Liver (tissue), 9 donors: ENCODE results near the gene CEACAM7. TPM values are rescaled to one million over a fixed set of nuclear protein-coding genes. Genes with fewer than 3 reads are reported as not detected.

ENCODE experiments used
- DNase-seq: peaks from one replicate; pipeline ENCODE4 v3.0.0-alpha.2; 2017; ENCODE audit warnings: low spot score
- H3K27ac ChIP-seq, 2 donors: one replicate each; pipeline ENCODE4 v1.7.0; 2013; ENCODE audit warnings: inconsistent platforms in 2 of 2, low read length in 2 of 2, control low read depth in 1 of 2, low read depth in 1 of 2, mild to moderate bottlenecking in 1 of 2
- H3K27me3 ChIP-seq, 4 donors: one replicate each; pipeline versions ENCODE4 v1.6.1 to v1.7.0; 2013; ENCODE audit warnings: low read length in 3 of 4, inconsistent platforms in 1 of 4, mild to moderate bottlenecking in 1 of 4, moderate library complexity in 1 of 4; ENCODE audit not compliant: control insufficient read depth in 4 of 4, insufficient read depth in 4 of 4
- H3K36me3 ChIP-seq, 4 donors: one replicate each; pipeline versions ENCODE4 v1.6.1 to v1.7.0; 2013; ENCODE audit warnings: low read length in 3 of 4, mild to moderate bottlenecking in 3 of 4, low read depth in 1 of 4, moderate library complexity in 1 of 4; ENCODE audit not compliant: control insufficient read depth in 4 of 4, insufficient read depth in 3 of 4
- H3K4me1 ChIP-seq, 4 donors: one replicate each; pipeline versions ENCODE4 v1.6.1 to v1.7.0; 2013; ENCODE audit warnings: low read length in 3 of 4, mild to moderate bottlenecking in 3 of 4, moderate library complexity in 1 of 4; ENCODE audit not compliant: control insufficient read depth in 4 of 4, insufficient read depth in 4 of 4
- H3K4me3 ChIP-seq, 3 donors: one replicate each; pipeline versions ENCODE4 v1.6.1 to v1.7.0; 2013; ENCODE audit warnings: low read length in 3 of 3, control low read depth in 1 of 3, low read depth in 1 of 3, mild to moderate bottlenecking in 1 of 3
- H3K9ac ChIP-seq, 2 donors: one replicate each; pipeline ENCODE4 v1.7.0; 2013; ENCODE audit warnings: low read length in 2 of 2, mild to moderate bottlenecking in 2 of 2, moderate library complexity in 2 of 2, control low read depth in 1 of 2, low read depth in 1 of 2
- H3K9me3 ChIP-seq, 4 donors: one replicate each; pipeline versions ENCODE4 v1.6.1 to v1.7.0; 2013; ENCODE audit warnings: low read length in 3 of 4; ENCODE audit not compliant: control insufficient read depth in 4 of 4
- ATF3 ChIP-seq: IDR thresholded peaks from 2 replicates; pipeline ENCODE4 v1.6.1; 2016; ENCODE audit warnings: antibody characterized with exemption
- CTCF ChIP-seq: fragments of 150-350 bp; IDR thresholded peaks from 2 replicates; pipeline ENCODE4 v1.5.1; 2017; ENCODE audit warnings: improper control_type of control experiment, low read depth, low read length; ENCODE audit not compliant: missing input control
- EGR1 ChIP-seq, 2 donors: IDR thresholded peaks; 2 replicates each; pipeline ENCODE4 v1.6.1; 2016 to 2018; ENCODE audit warnings: antibody characterized with exemption in 2 of 2, low read depth in 2 of 2
- FOXA1 ChIP-seq: IDR thresholded peaks from 2 replicates; pipeline ENCODE4 v1.6.1; 2016; ENCODE audit warnings: antibody characterized with exemption
- FOXA2 ChIP-seq: IDR thresholded peaks from 2 replicates; pipeline ENCODE4 v1.6.1; 2016; ENCODE audit warnings: antibody characterized with exemption
- GABPA ChIP-seq, 2 donors: IDR thresholded peaks in 1 of 2; conservative IDR thresholded peaks in 1 of 2; 2 replicates each; pipeline ENCODE4 v1.6.1; 2016; ENCODE audit warnings: antibody characterized with exemption in 2 of 2, mild to moderate bottlenecking in 1 of 2, moderate library complexity in 1 of 2
- HNF4A ChIP-seq, 2 donors: conservative IDR thresholded peaks; 2 replicates each; pipeline ENCODE4 v1.6.1; 2016; ENCODE audit warnings: antibody characterized with exemption in 2 of 2, mild to moderate bottlenecking in 2 of 2
- HNF4G ChIP-seq: IDR thresholded peaks from 2 replicates; pipeline ENCODE4 v1.6.1; 2016; ENCODE audit warnings: antibody characterized with exemption
- JUND ChIP-seq, 2 donors: IDR thresholded peaks; 2 replicates each; pipeline ENCODE4 v1.6.1; 2016; ENCODE audit warnings: antibody characterized with exemption in 2 of 2
- MAX ChIP-seq: IDR thresholded peaks from 2 replicates; pipeline ENCODE4 v1.6.1; 2016; ENCODE audit warnings: antibody characterized with exemption
- NR2F2 ChIP-seq: IDR thresholded peaks from 2 replicates; pipeline ENCODE4 v1.6.1; 2016; ENCODE audit warnings: antibody characterized with exemption
- RAD21 ChIP-seq, 2 donors: IDR thresholded peaks; 2 replicates each; pipeline ENCODE4 v1.6.1; 2016; ENCODE audit warnings: antibody characterized with exemption in 2 of 2, mild to moderate bottlenecking in 2 of 2
- REST ChIP-seq: IDR thresholded peaks from 2 replicates; pipeline ENCODE4 v1.6.1; 2016; ENCODE audit warnings: antibody characterized with exemption, mild to moderate bottlenecking
- RXRA ChIP-seq, 2 donors: IDR thresholded peaks; 2 replicates each; pipeline ENCODE4 v1.6.1; 2017 to 2018; ENCODE audit warnings: antibody characterized with exemption in 2 of 2, mild to moderate bottlenecking in 1 of 2
- SP1 ChIP-seq: IDR thresholded peaks from 2 replicates; pipeline ENCODE4 v1.6.1; 2018; ENCODE audit warnings: antibody characterized with exemption, mild to moderate bottlenecking
- TAF1 ChIP-seq: conservative IDR thresholded peaks from 2 replicates; pipeline ENCODE4 v1.6.1; 2016; ENCODE audit warnings: antibody characterized with exemption, mild to moderate bottlenecking
- YY1 ChIP-seq: IDR thresholded peaks from 2 replicates; pipeline ENCODE4 v1.6.1; 2016; ENCODE audit warnings: antibody characterized with exemption, mild to moderate bottlenecking
- WGBS: extraction: QIAGEN DNeasy Blood & Tissue Kit; methylation state at CpG from one replicate; pipeline ENCODE4 v1.1.7; 2013; 5-methylcytosine and 5-hydroxymethylcytosine counted together
- polyA plus RNA-seq, 2 donors: library from polyadenylated mRNA; stranded (reverse) in 1 of 2; unstranded in 1 of 2; fragments of 200-250 nt in 1 of 2; fragments of >200 nt in 1 of 2; fragmentation: Nextera tagmentation in 1 of 2; extraction: Ambion mirVana in 1 of 2; gene quantifications; one replicate each; pipeline versions ENCODE4 v1.2.1 to v1.2.3, GENCODE V29; 2013 to 2015
- total RNA-seq, 2 donors: library from RNA; depleted of rRNA; stranded (reverse); fragments of >200 nt; gene quantifications; one replicate each; pipeline ENCODE4 v1.2.3, GENCODE V29; 2014
- donor health status: healthy.
- donor health status: healthy.
- donor health status: healthy.
- donor health status: healthy.
- donor health status: healthy.

The CEACAM7 gene
- total and polyA plus RNA-seq, 4 donors: 0.03 TPM; not detected in 3

GRCh38 chr19:41637484-41637883 is 50.6 kb downstream of the CEACAM7 start:
- no peaks in the 10 kb centered on the region for H3K4me1 ChIP-seq
- TF ChIP-seq FOXA2 (no peak), RAD21 (IDR thresholded peaks at IDR 0.05) (no peak), JUND (IDR thresholded peaks at IDR 0.05) (no peak), FOXA1 (no peak), GABPA (IDR thresholded peaks at IDR 0.05 in 1 of 2, conservative IDR thresholded peaks at IDR 0.05 in 1 of 2) (no peak), TAF1 (no peak), YY1 (no peak), CTCF (no peak), HNF4G (no peak), NR2F2 (no peak), MAX (no peak), ATF3 (no peak)
- H3K27ac ChIP-seq: no peak overlapping the region
- no peaks in the 10 kb centered on the region for H3K36me3 ChIP-seq
- H3K9me3 ChIP-seq: no peaks in the 10 kb centered on the region
- 48% methylated on average over 2 of the region's 2 CpGs for WGBS
- no peak for DNase-seq
- H3K4me3 ChIP-seq: no peak overlapping the region
- H3K27me3 ChIP-seq: peaks cover 0 to 11% (median 0%) of the 10 kb centered on the region in 4 donors
- no peak overlapping the region for H3K9ac ChIP-seq

- WGBS: 53% methylated on average over 8 of the region's 8 CpGs
These were observed 59.9 kb downstream of the CEACAM7 start for GRCh38 chr19:41627966-41628675.

More at GRCh38 chr19:41627966-41628675, 59.9 kb downstream of the CEACAM7 start:
- H3K9ac ChIP-seq: no peak overlapping the region
- no peaks in the 10 kb centered on the region for H3K36me3 ChIP-seq
- no peaks in the 10 kb centered on the region for H3K4me1 ChIP-seq
- peaks cover 0 to 2% (median 0%) of the 10 kb centered on the region in 4 donors for H3K27me3 ChIP-seq
- no peak for DNase-seq
- H3K27ac ChIP-seq: no peak overlapping the region
- H3K4me3 ChIP-seq: no peak overlapping the region
- TF ChIP-seq YY1 (no peak), RXRA (IDR thresholded peaks at IDR 0.05) (no peak), REST (no peak), MAX (no peak), RAD21 (IDR thresholded peaks at IDR 0.05) (no peak), JUND (IDR thresholded peaks at IDR 0.05) (no peak), HNF4A (conservative IDR thresholded peaks at IDR 0.05) (no peak), SP1 (no peak), EGR1 (IDR thresholded peaks at IDR 0.05; ENCODE audit: low read depth in 2 of 2) (no peak), ATF3 (no peak), TAF1 (no peak), FOXA2 (no peak), NR2F2 (no peak), CTCF (no peak), HNF4G (no peak)
- H3K9me3 ChIP-seq: peaks cover 0 to 10% (median 5%) of the 10 kb centered on the region in 4 donors
